Measurements from ENCODE around the gene GATD1. TPM values are rescaled to one million over a fixed set of nuclear protein-coding genes. Genes with fewer than 3 reads are reported as not detected.
A peak's percentile ranks its signal among the peaks of the same experiment; 100 is the strongest.

The GATD1 gene
- total and polyA plus RNA-seq, 10 of the 15 experiments (the other 5 are each of a cell fraction or from before 2014, with no cell fraction given): 1.2 to 92.6 (median 22.3) TPM

DNA sequence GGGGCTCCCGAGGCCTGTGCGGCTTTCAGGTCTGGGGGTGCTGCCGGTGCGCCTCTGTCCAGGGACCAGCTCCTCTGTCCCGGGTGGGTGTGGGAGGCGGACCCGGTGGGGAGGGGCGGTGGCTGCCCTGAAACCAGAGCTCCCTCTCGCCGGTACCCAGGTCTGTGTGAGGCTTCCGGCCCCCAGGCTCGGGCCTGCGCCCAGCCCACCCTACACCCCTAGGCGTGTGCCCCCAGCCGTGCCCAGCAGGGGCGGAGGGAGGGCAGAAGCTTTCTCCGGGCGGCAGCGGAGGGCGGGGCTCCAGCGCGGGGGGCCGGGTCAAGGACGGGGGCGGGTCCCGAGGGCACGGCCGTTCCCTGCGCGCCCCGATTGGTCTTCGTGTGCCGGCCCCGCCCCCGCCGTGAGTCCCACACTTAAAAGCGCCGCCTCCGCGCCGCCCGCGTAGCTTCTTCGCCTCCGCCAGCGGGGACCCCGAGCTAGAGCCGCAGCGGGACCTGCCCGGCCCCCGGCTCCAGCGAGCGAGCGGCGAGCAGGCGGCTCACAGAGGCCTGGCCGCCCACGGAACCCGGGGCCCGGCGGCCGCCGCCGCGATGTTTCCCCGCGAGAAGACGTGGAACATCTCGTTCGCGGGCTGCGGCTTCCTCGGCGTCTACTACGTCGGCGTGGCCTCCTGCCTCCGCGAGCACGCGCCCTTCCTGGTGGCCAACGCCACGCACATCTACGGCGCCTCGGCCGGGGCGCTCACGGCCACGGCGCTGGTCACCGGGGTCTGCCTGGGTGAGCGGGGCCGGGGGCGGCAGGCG, 42.0 kb upstream of the GATD1 start:
- no peaks in the 10 kb centered on the region for H3K9me3 ChIP-seq (replicated peaks; ENCODE audit: control insufficient read depth, insufficient read depth, low read length)
- H3K36me3 ChIP-seq (ENCODE audit: control insufficient read depth in 2 of 2, insufficient read depth in 2 of 2, low read length in 1 of 2): peaks cover 0 to 2% of the 10 kb centered on the region in 2 experiments; a peak in 3 of 4 replicates
- intact Hi-C loops (cut with micrococcal nuclease; ENCODE audit: unreplicated experiment) (no loop called here), in situ Hi-C loops (cut with MboI) (loop anchor here (25.0 kb wide), 1 partner anchor 1568 kb away; the partner anchor contains the start of gene CD81)
- H3K4me2 ChIP-seq (ENCODE audit: control insufficient read depth, insufficient read depth): peak overlapping the region; percentile 83
- no peaks in the 10 kb centered on the region; the same call in 1 of the 2 replicates for H4K20me1 ChIP-seq (ENCODE audit: control insufficient read depth, insufficient read depth)
- peaks cover 5% of the 10 kb centered on the region for H3K79me2 ChIP-seq (ENCODE audit: control insufficient read depth, insufficient read depth, low read length)
- peak overlapping the region; percentile 82 for H3K4me3 ChIP-seq
- CTCF ChIA-PET: interaction anchor here (0.9 to 1.3 kb wide), 3 partner anchors 8 to 24 kb away, joined by 3 to 4 read pairs (median 4); partner anchors contain the start of genes POLR2L and TSPAN4
- peak overlapping the region; percentile 82 for H3K9ac ChIP-seq (ENCODE audit: control insufficient read depth, insufficient read depth, low read length)
- POLR2A ChIA-PET: interaction anchor here (0.6 to 4.3 kb wide), 13 partner anchors 8 to 204 kb away, joined by 3 to 33 read pairs (median 7); partner anchors contain the start of genes CD151, CRACR2B, IRF7 and PIDD1
- RAD21 ChIA-PET (ENCODE audit: unreplicated experiment): interaction anchor here (0.6 to 1.9 kb wide), 8 partner anchors 10 to 77 kb away, joined by 3 to 13 read pairs (median 3); partner anchors contain the start of genes PIDD1, RPLP2 and TALDO1
- ATAC-seq: peak; percentile 88
- SMC1A ChIA-PET (ENCODE audit: uncharacterized antibody, unreplicated experiment): interaction anchor here (0.8 to 1.9 kb wide), 3 partner anchors 9 to 23 kb away, joined by 4 to 5 read pairs (median 5); partner anchors contain the start of genes POLR2L, RPLP2 and TSPAN4
- WGBS (ENCODE audit: insufficient coverage, insufficient replicate concordance, low lambda C conversion rate, missing lambda C conversion rate): 2% methylated on average over 84 of the region's 96 CpGs
- BruUV-seq (replicated peaks): no TSS peak
- FAIRE-seq: peak; percentile 76
- no peaks in the 10 kb centered on the region for H3K27me3 ChIP-seq (replicated peaks in 1 of 2; ENCODE audit: control insufficient read depth in 2 of 2, insufficient read depth in 2 of 2, low read length in 1 of 2)
- peak overlapping the region; percentile 72 for H2AFZ ChIP-seq (ENCODE audit: control insufficient read depth, low read depth, low read length)
- H3K4me1 ChIP-seq (ENCODE audit: control insufficient read depth, insufficient read depth, low read length): no peaks in the 10 kb centered on the region; the same call in 1 of the 2 replicates
- no peak for DNase-seq (ENCODE audit: low read depth, low spot score)
- peak overlapping the region; percentile 73 for H3K27ac ChIP-seq (ENCODE audit: control insufficient read depth, insufficient read depth)
- TF ChIP-seq BHLHE40 (IDR thresholded peaks at IDR 0.05; ENCODE audit: borderline replicate concordance in 1 of 2, low read depth in 2 of 2, low read length in 1 of 2) (peak in 1 of 2 experiments; percentile 50; a peak in 2 of 4 replicates), STAT1 (conservative IDR thresholded peaks at IDR 0.05) (no peak), ATF7 (IDR thresholded peaks at IDR 0.05; ENCODE audit: low read depth) (no peak), MEF2B (IDR thresholded peaks at IDR 0.05; ENCODE audit: partially characterized antibody, poor library complexity, severe bottlenecking) (no peak), KLF5 (IDR thresholded peaks at IDR 0.05; ENCODE audit: partially characterized antibody) (peak; percentile 64), IKZF1 (conservative IDR thresholded peaks at IDR 0.05) (peak; percentile 67), CHD4 (IDR thresholded peaks at IDR 0.05) (no peak), SMAD5 (IDR thresholded peaks at IDR 0.05; ENCODE audit: low read depth) (no peak; the same call in 1 of the 2 replicates), JUND (IDR thresholded peaks at IDR 0.05; ENCODE audit: low read depth, low read length) (no peak), ZNF622 (IDR thresholded peaks at IDR 0.05) (no peak)
- TF ChIP-seq, protein P1, sequence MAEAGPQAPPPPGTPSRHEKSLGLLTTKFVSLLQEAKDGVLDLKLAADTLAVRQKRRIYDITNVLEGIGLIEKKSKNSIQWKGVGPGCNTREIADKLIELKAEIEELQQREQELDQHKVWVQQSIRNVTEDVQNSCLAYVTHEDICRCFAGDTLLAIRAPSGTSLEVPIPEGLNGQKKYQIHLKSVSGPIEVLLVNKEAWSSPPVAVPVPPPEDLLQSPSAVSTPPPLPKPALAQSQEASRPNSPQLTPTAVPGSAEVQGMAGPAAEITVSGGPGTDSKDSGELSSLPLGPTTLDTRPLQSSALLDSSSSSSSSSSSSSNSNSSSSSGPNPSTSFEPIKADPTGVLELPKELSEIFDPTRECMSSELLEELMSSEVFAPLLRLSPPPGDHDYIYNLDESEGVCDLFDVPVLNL (IDR thresholded peaks at IDR 0.05; ENCODE audit: low read depth, low read length): no peak
- TF ChIP-seq, protein P2, sequence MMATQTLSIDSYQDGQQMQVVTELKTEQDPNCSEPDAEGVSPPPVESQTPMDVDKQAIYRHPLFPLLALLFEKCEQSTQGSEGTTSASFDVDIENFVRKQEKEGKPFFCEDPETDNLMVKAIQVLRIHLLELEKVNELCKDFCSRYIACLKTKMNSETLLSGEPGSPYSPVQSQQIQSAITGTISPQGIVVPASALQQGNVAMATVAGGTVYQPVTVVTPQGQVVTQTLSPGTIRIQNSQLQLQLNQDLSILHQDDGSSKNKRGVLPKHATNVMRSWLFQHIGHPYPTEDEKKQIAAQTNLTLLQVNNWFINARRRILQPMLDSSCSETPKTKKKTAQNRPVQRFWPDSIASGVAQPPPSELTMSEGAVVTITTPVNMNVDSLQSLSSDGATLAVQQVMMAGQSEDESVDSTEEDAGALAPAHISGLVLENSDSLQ (IDR thresholded peaks at IDR 0.05): no peak
- TF ChIP-seq, protein P3, sequence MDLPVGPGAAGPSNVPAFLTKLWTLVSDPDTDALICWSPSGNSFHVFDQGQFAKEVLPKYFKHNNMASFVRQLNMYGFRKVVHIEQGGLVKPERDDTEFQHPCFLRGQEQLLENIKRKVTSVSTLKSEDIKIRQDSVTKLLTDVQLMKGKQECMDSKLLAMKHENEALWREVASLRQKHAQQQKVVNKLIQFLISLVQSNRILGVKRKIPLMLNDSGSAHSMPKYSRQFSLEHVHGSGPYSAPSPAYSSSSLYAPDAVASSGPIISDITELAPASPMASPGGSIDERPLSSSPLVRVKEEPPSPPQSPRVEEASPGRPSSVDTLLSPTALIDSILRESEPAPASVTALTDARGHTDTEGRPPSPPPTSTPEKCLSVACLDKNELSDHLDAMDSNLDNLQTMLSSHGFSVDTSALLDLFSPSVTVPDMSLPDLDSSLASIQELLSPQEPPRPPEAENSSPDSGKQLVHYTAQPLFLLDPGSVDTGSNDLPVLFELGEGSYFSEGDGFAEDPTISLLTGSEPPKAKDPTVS (IDR thresholded peaks at IDR 0.05; ENCODE audit: low read depth, low read length): no peak
- TF ChIP-seq, protein P4, sequence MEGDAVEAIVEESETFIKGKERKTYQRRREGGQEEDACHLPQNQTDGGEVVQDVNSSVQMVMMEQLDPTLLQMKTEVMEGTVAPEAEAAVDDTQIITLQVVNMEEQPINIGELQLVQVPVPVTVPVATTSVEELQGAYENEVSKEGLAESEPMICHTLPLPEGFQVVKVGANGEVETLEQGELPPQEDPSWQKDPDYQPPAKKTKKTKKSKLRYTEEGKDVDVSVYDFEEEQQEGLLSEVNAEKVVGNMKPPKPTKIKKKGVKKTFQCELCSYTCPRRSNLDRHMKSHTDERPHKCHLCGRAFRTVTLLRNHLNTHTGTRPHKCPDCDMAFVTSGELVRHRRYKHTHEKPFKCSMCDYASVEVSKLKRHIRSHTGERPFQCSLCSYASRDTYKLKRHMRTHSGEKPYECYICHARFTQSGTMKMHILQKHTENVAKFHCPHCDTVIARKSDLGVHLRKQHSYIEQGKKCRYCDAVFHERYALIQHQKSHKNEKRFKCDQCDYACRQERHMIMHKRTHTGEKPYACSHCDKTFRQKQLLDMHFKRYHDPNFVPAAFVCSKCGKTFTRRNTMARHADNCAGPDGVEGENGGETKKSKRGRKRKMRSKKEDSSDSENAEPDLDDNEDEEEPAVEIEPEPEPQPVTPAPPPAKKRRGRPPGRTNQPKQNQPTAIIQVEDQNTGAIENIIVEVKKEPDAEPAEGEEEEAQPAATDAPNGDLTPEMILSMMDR (IDR thresholded peaks at IDR 0.05 in 2 of 3, conservative IDR thresholded peaks at IDR 0.05 in 1 of 3; ENCODE audit: control insufficient read depth in 2 of 3, extremely low read depth in 1 of 3, insufficient read depth in 1 of 3, low read depth in 3 of 3, low read length in 3 of 3): peak in 1 of 3 experiments; percentile 26; a peak in 1 of 6 replicates

All from GM12878 (cell line).